Endothelial cell of umbilical vein (primary cell): ENCODE measurements around the gene ADNP. TPM values are rescaled to one million over a fixed set of nuclear protein-coding genes. Genes with fewer than 3 reads are reported as not detected.

Experiments
- BruUV-seq: library from RNA; stranded (reverse); fragments of 400-500 nt; replicated peaks from 2 replicates; lab custom pipeline; 2021; lab: Mats Ljungman, UMichigan
- CTCF ChIA-PET: fragments of 300-600, 350-600 bp; sonication (Branson Sonifier 250); formaldehyde crosslinking; loops from one replicate; lab custom pipeline; 2021; ENCODE audit warnings: antibody characterized with exemption, inconsistent platforms; lab: Charles Lee
- POLR2A ChIA-PET: fragments of 300-600, 350-600 bp; sonication (Branson Sonifier 250); formaldehyde crosslinking; loops from one replicate; lab custom pipeline; 2021; ENCODE audit warnings: antibody characterized with exemption, inconsistent platforms; lab: Charles Lee
- DNase-seq: peaks from one replicate; pipeline ENCODE4 v3.0.0-alpha.2; 2011; ENCODE audit warnings: low read depth, low spot score
- FAIRE-seq: peaks from 2 replicates; lab custom pipeline; 2011; peaks lifted over from hg19 to GRCh38; lab: Jason Lieb, UNC
- H2AFZ ChIP-seq: 2 replicates; pipeline ENCODE4 v1.6.0; 2012; ENCODE audit warnings: low read depth, low read length, control low read depth, inconsistent platforms
- H3K27ac ChIP-seq: 2 replicates; pipeline ENCODE4 v1.5.1; 2011; ENCODE audit warnings: low read depth, mild to moderate bottlenecking, control low read depth, low read length, moderate library complexity; ENCODE audit not compliant: insufficient read depth
- H3K27me3 ChIP-seq, 2 experiments: 2 replicates each; pipeline versions ENCODE4 v1.6.0 to v1.6.1; 2011; ENCODE audit warnings: low read length in 2 of 2, mixed read lengths in 1 of 2; ENCODE audit not compliant: control insufficient read depth in 2 of 2, insufficient read depth in 2 of 2
- H3K36me3 ChIP-seq, 2 experiments: 2 replicates in 1 of 2; 3 replicates in 1 of 2; pipeline ENCODE4 v1.5.1; 2011; ENCODE audit warnings: low read length in 2 of 2, mild to moderate bottlenecking in 1 of 2, moderate library complexity in 1 of 2; ENCODE audit not compliant: control insufficient read depth in 2 of 2, insufficient read depth in 2 of 2; ENCODE audit errors: extremely low read depth in 1 of 2
- H3K4me1 ChIP-seq: 3 replicates; pipeline ENCODE4 v1.5.1; 2011; ENCODE audit warnings: mild to moderate bottlenecking, low read length; ENCODE audit not compliant: control insufficient read depth, insufficient read depth; ENCODE audit errors: extremely low read depth
- H3K4me2 ChIP-seq: 2 replicates; pipeline ENCODE4 v1.6.1; 2011; ENCODE audit warnings: low read length, control low read depth, mixed read lengths; ENCODE audit not compliant: insufficient read depth
- H3K4me3 ChIP-seq, 3 experiments: fragments of 200-600 bp in 1 of 3; sonication (generic), shearing (Covaris generic) in 1 of 3; replicated peaks in 1 of 3; 2 replicates each; pipeline ENCODE4 v1.5.1; 2011 to 2016; ENCODE audit warnings: control low read depth in 3 of 3, low read length in 3 of 3, mild to moderate bottlenecking in 2 of 3, inconsistent platforms in 1 of 3, low read depth in 1 of 3, moderate library complexity in 1 of 3; ENCODE audit not compliant: insufficient read depth in 1 of 3
- H3K79me2 ChIP-seq: 2 replicates; pipeline ENCODE4 v1.6.0; 2012; ENCODE audit warnings: low read length, inconsistent platforms; ENCODE audit not compliant: control insufficient read depth, insufficient read depth
- H3K9ac ChIP-seq: replicated peaks from 2 replicates; pipeline ENCODE3; 2011; ENCODE audit warnings: low read length, control low read depth; ENCODE audit not compliant: insufficient read depth; ENCODE audit errors: extremely low read depth
- H3K9me1 ChIP-seq: replicated peaks from 3 replicates; pipeline ENCODE4 v1.6.0; 2011; ENCODE audit warnings: mild to moderate bottlenecking, low read length; ENCODE audit not compliant: control insufficient read depth, insufficient read depth; ENCODE audit errors: extremely low read depth
- H3K9me3 ChIP-seq: replicated peaks from 2 replicates; pipeline ENCODE4 v1.5.1; 2012; ENCODE audit warnings: low read length, inconsistent platforms; ENCODE audit not compliant: control insufficient read depth, insufficient read depth
- H4K20me1 ChIP-seq: replicated peaks from 2 replicates; pipeline ENCODE3; 2011; ENCODE audit warnings: mild to moderate bottlenecking, low read length; ENCODE audit not compliant: control insufficient read depth, insufficient read depth; ENCODE audit errors: extremely low read depth
- EZH2 ChIP-seq: IDR thresholded peaks from 2 replicates; pipeline ENCODE4 v1.6.1; 2012; ENCODE audit warnings: borderline replicate concordance, low read depth, mild to moderate bottlenecking, moderate library complexity, low read length, inconsistent platforms; ENCODE audit not compliant: severe bottlenecking
- FOS ChIP-seq: IDR thresholded peaks from 2 replicates; pipeline ENCODE4 v1.6.1; 2011; ENCODE audit warnings: mild to moderate bottlenecking, low read length, moderate library complexity, borderline replicate concordance; ENCODE audit not compliant: insufficient read depth
- GATA2 ChIP-seq: IDR thresholded peaks from 2 replicates; pipeline ENCODE4 v1.7.0; 2011; ENCODE audit warnings: low read depth, mild to moderate bottlenecking, moderate library complexity, mixed read lengths, low read length; ENCODE audit not compliant: insufficient read length, insufficient read depth
- JUN ChIP-seq: IDR thresholded peaks from 2 replicates; pipeline ENCODE4 v1.6.1; 2011; ENCODE audit warnings: borderline replicate concordance, low read depth; ENCODE audit not compliant: insufficient read length, insufficient read depth
- MAX ChIP-seq: IDR thresholded peaks from 2 replicates; pipeline ENCODE4 v1.6.1; 2011; ENCODE audit not compliant: insufficient read depth, insufficient read length
- MYC ChIP-seq: IDR thresholded peaks from one replicate; pipeline ENCODE4 v1.6.1; 2011; ENCODE audit warnings: mild to moderate bottlenecking, low read depth, low read length
- POLR2A ChIP-seq: IDR thresholded peaks from 2 replicates; pipeline ENCODE4 v1.6.1; 2012; ENCODE audit warnings: low read depth, mild to moderate bottlenecking, control low read depth, low read length
- POLR2AphosphoS5 ChIP-seq: IDR thresholded peaks from 2 replicates; pipeline ENCODE4 v1.6.1; 2012; ENCODE audit warnings: low read depth, mild to moderate bottlenecking, control low read depth, low read length, moderate library complexity; ENCODE audit not compliant: insufficient read depth
- dilution Hi-C: fragments of 300-500 bp; cut with MboI; formaldehyde crosslinking; loops from one replicate; pipeline ENCODE4 v1.15.0; 2019; ENCODE audit warnings: low sequenced_read_pairs; ENCODE audit not compliant: extremely low pct_ligation_motif_present
- intact Hi-C: fragments of 100-400 bp; cut with micrococcal nuclease; formaldehyde crosslinking; loops from one replicate; pipeline ENCODE4 v1.10.0; 2022
- polyA plus RNA-seq, 4 experiments: library from polyadenylated mRNA; depleted of rRNA in 3 of 4; stranded (reverse) in 3 of 4; unstranded in 1 of 4; fragments of >200 nt; gene quantifications; 2 replicates each; pipeline versions ENCODE4 v1.2.1 to v1.2.3, GENCODE V29; 2011 to 2012; ENCODE audit warnings: missing spikeins in 1 of 4
- total RNA-seq: library from RNA; stranded (reverse); gene quantifications from 2 replicates; pipeline ENCODE4 v1.2.3, GENCODE V29; 2021
- TF ChIP-seq, protein P1 (sequence below), 2 donors: IDR thresholded peaks; 1 replicate in 1 of 2; 2 replicates in 1 of 2; pipeline ENCODE4 v1.5.1; 2011; ENCODE audit warnings: low read length in 2 of 2, mild to moderate bottlenecking in 2 of 2, moderate library complexity in 2 of 2, control low read depth in 1 of 2, inconsistent platforms in 1 of 2, low read depth in 1 of 2; ENCODE audit not compliant: insufficient read depth in 1 of 2; ENCODE audit errors: extremely low read depth in 1 of 2

Gene ADNP
- total and polyA plus RNA-seq, 2 donors (not counting 3 experiments of a cell fraction or from before 2014, with no cell fraction given), result 17.8 to 66.0 TPM

DNA sequence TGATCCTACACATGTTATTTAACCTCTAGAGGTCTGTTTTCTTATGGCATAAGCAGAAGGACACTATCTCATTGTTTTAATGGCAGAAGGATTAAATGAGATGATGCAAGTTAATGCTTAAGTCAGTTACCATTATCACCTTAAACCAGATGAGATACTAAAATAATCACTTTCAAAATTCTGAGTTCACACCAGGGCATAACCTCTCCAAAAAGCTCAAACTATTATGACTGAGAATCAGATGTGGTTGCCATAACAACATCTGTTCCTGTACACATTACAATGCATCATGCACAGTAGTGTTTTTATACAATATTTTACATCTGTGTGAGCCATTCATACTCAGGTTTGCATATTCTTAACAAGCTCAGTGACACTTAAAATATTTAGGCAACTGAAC lies 10.2 kb downstream of the ADNP start:
- Histone ChIP-seq H3K9ac (no peak overlapping the region), H3K27me3 (no peaks in the 10 kb centered on the region), H3K4me1 (peaks cover 13% of the 10 kb centered on the region), H3K4me2 (no peak overlapping the region), H3K4me3 (no peak overlapping the region), H3K27ac (no peak overlapping the region), H2AFZ (no peak overlapping the region), H3K36me3 (peaks cover 3 to 4% of the 10 kb centered on the region in 2 experiments), H3K9me3 (no peaks in the 10 kb centered on the region), H4K20me1 (peaks cover 28% of the 10 kb centered on the region), H3K9me1 (no peaks in the 10 kb centered on the region), H3K79me2 (peaks cover 100% of the 10 kb centered on the region)
- ChIA-PET CTCF (interaction anchor here (1.2 to 11.1 kb wide), 3 partner anchors 9 to 127 kb away, joined by 3 to 119 read pairs (median 14); partner anchors contain the start of genes ADNP and BCAS4), POLR2A (interaction anchor here (0.9 kb wide), 1 partner anchor 8 kb away, joined by 4 read pairs; no protein-coding TSS in a partner anchor)
- TF ChIP-seq FOS (no peak), MYC (no peak), GATA2 (no peak), JUN (no peak), POLR2AphosphoS5 (no peak), EZH2 (no peak), POLR2A (no peak), MAX (no peak)
- TF ChIP-seq, protein P1, sequence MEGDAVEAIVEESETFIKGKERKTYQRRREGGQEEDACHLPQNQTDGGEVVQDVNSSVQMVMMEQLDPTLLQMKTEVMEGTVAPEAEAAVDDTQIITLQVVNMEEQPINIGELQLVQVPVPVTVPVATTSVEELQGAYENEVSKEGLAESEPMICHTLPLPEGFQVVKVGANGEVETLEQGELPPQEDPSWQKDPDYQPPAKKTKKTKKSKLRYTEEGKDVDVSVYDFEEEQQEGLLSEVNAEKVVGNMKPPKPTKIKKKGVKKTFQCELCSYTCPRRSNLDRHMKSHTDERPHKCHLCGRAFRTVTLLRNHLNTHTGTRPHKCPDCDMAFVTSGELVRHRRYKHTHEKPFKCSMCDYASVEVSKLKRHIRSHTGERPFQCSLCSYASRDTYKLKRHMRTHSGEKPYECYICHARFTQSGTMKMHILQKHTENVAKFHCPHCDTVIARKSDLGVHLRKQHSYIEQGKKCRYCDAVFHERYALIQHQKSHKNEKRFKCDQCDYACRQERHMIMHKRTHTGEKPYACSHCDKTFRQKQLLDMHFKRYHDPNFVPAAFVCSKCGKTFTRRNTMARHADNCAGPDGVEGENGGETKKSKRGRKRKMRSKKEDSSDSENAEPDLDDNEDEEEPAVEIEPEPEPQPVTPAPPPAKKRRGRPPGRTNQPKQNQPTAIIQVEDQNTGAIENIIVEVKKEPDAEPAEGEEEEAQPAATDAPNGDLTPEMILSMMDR (IDR thresholded peaks at IDR 0.05; ENCODE audit: extremely low read depth in 1 of 2, insufficient read depth in 1 of 2, low read depth in 1 of 2, low read length in 2 of 2), result no peak
- dilution Hi-C loops (no loop called here), intact Hi-C loops (no loop called here)
- FAIRE-seq, result no peak
- DNase-seq, result no peak
- no TSS peak for BruUV-seq
